ENCODE results near the gene LEF1. TPM values are rescaled to one million over a fixed set of nuclear protein-coding genes. Genes with fewer than 3 reads are reported as not detected.

Gene LEF1
- total and polyA plus RNA-seq, 2 donors (not counting 3 experiments of a cell fraction or from before 2014, with no cell fraction given), result 0.46 TPM; not detected in 1

GRCh38 chr4:108126806-108127205 is 41.9 kb downstream of the LEF1 start:
- H3K27me3 ChIP-seq (ENCODE audit: control insufficient read depth in 2 of 2, insufficient read depth in 2 of 2, low read length in 2 of 2), result no peaks in the 10 kb centered on the region
- no peak overlapping the region for H3K9ac ChIP-seq (replicated peaks; ENCODE audit: extremely low read depth, insufficient read depth, low read length)
- CTCF ChIA-PET, result no interaction called here
- DNase-seq (ENCODE audit: low read depth, low spot score) (no peak), FAIRE-seq (no peak)
- H3K4me1 ChIP-seq (ENCODE audit: control insufficient read depth, extremely low read depth, insufficient read depth, low read length), result no peaks in the 10 kb centered on the region
- no peaks in the 10 kb centered on the region for H3K9me1 ChIP-seq (replicated peaks; ENCODE audit: control insufficient read depth, extremely low read depth, insufficient read depth, low read length)
- no peaks in the 10 kb centered on the region for H3K36me3 ChIP-seq (ENCODE audit: control insufficient read depth in 2 of 2, extremely low read depth in 1 of 2, insufficient read depth in 2 of 2, low read length in 2 of 2)
- no peak overlapping the region for H3K4me3 ChIP-seq (replicated peaks in 1 of 3; ENCODE audit: insufficient read depth in 1 of 3, low read depth in 1 of 3, low read length in 3 of 3)
- no peak overlapping the region for H3K27ac ChIP-seq (ENCODE audit: insufficient read depth, low read depth, low read length)
- no peak for TF ChIP-seq POLR2A (IDR thresholded peaks at IDR 0.05; ENCODE audit: low read depth, low read length)
- no peak for TF ChIP-seq JUN (IDR thresholded peaks at IDR 0.05; ENCODE audit: borderline replicate concordance, insufficient read depth, insufficient read length, low read depth)
- TF ChIP-seq EZH2 (IDR thresholded peaks at IDR 0.05; ENCODE audit: borderline replicate concordance, low read depth, low read length, severe bottlenecking), result no peak
- no peak for TF ChIP-seq GATA2 (IDR thresholded peaks at IDR 0.05; ENCODE audit: insufficient read depth, insufficient read length, low read depth, low read length)
- no peak for TF ChIP-seq CTCF (IDR thresholded peaks at IDR 0.05; ENCODE audit: extremely low read depth in 1 of 2, insufficient read depth in 1 of 2, low read depth in 1 of 2, low read length in 2 of 2)
- TF ChIP-seq, protein P1, sequence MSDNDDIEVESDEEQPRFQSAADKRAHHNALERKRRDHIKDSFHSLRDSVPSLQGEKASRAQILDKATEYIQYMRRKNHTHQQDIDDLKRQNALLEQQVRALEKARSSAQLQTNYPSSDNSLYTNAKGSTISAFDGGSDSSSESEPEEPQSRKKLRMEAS (IDR thresholded peaks at IDR 0.05; ENCODE audit: insufficient read depth, insufficient read length), result no peak
- TF ChIP-seq POLR2AphosphoS5 (IDR thresholded peaks at IDR 0.05; ENCODE audit: insufficient read depth, low read depth, low read length), result no peak
- TF ChIP-seq MYC (IDR thresholded peaks at IDR 0.05; ENCODE audit: low read depth, low read length), result no peak
- no peak for TF ChIP-seq FOS (IDR thresholded peaks at IDR 0.05; ENCODE audit: borderline replicate concordance, insufficient read depth, low read length)
- no peak overlapping the region for H2AFZ ChIP-seq (ENCODE audit: low read depth, low read length)
- dilution Hi-C loops (cut with MboI; ENCODE audit: extremely low pct_ligation_motif_present, low sequenced_read_pairs), result no loop called here
- no peaks in the 10 kb centered on the region for H3K79me2 ChIP-seq (ENCODE audit: control insufficient read depth, insufficient read depth, low read length)
- intact Hi-C loops (cut with micrococcal nuclease), result no loop called here
- H3K9me3 ChIP-seq (replicated peaks; ENCODE audit: control insufficient read depth, insufficient read depth, low read length), result no peaks in the 10 kb centered on the region
- H4K20me1 ChIP-seq (replicated peaks; ENCODE audit: control insufficient read depth, extremely low read depth, insufficient read depth, low read length), result no peaks in the 10 kb centered on the region
- POLR2A ChIA-PET, result no interaction called here
- H3K4me2 ChIP-seq (ENCODE audit: insufficient read depth, low read length), result no peak overlapping the region
- BruUV-seq (replicated peaks), result no TSS peak

Measured in endothelial cell of umbilical vein (primary cell).